Choroid plexus epithelial cell (primary cell): Measurements from ENCODE around the gene TTC28.
"Not testable (repeated sequence)": the region's sequence is repeated elsewhere in the genome, so short reads cannot be mapped to it uniquely, and the experiment has no call there.

Experiments
- DNase-seq: peaks from one replicate; pipeline ENCODE4 v3.0.0-alpha.2; 2010; ENCODE audit warnings: low read depth
- H3K4me3 ChIP-seq: 2 replicates; pipeline ENCODE4 v1.5.1; 2011; ENCODE audit warnings: low read depth, mild to moderate bottlenecking, control low read depth, low read length, moderate library complexity
- CTCF ChIP-seq: conservative IDR thresholded peaks from 2 replicates; pipeline ENCODE4 v1.5.1; 2011; ENCODE audit warnings: low read depth, mild to moderate bottlenecking, control low read depth, inconsistent platforms, low read length, moderate library complexity

TTC28 gene

GRCh38 chr22:28702891-28703290 lies 23.3 kb upstream of the TTC28 start:
- TF ChIP-seq CTCF: no peak
- no peak for DNase-seq

GRCh38 chr22:28693041-28693760 lies 13.6 kb upstream of the TTC28 start:
- H3K4me3 ChIP-seq, DNase-seq: not testable (repeated sequence)

More at GRCh38 chr22:28702891-28703290, 23.3 kb upstream of the TTC28 start:
- H3K4me3 ChIP-seq: no peak overlapping the region

- not testable (repeated sequence) for DNase-seq, H3K4me3 ChIP-seq
These were observed 10.2 kb upstream of the TTC28 start for GRCh38 chr22:28689796-28690195.

- not testable (repeated sequence) for DNase-seq, H3K4me3 ChIP-seq
These were observed 3.3 kb upstream of the TTC28 start for GRCh38 chr22:28682966-28683365.

GRCh38 chr22:28680813-28681490 lies 1.3 kb upstream of the TTC28 start:
- not testable (repeated sequence) for H3K4me3 ChIP-seq
- DNase-seq: peak; percentile 53

- H3K4me3 ChIP-seq: peak overlapping the region; percentile 65
- peak; percentile 13 for DNase-seq
These were observed 646 bp downstream of the TTC28 start for GRCh38 chr22:28678778-28679610.

GRCh38 chr22:28678170-28678569 lies 1.5 kb downstream of the TTC28 start:
- DNase-seq, H3K4me3 ChIP-seq: not testable (repeated sequence)

GRCh38 chr22:28674121-28674563 lies 5.5 kb downstream of the TTC28 start:
- TF ChIP-seq CTCF: no peak
- no peak overlapping the region for H3K4me3 ChIP-seq
- peak; percentile 85 for DNase-seq

GRCh38 chr22:28670756-28671155 lies 8.9 kb downstream of the TTC28 start:
- no peak overlapping the region for H3K4me3 ChIP-seq
- peak; percentile 9 for DNase-seq
- no peak for TF ChIP-seq CTCF

GRCh38 chr22:28670161-28670560 lies 9.5 kb downstream of the TTC28 start:
- no peak for TF ChIP-seq CTCF
- no peak for DNase-seq
- no peak overlapping the region for H3K4me3 ChIP-seq
